ENCODE data around the gene GGT1. TPM values are rescaled to one million over a fixed set of nuclear protein-coding genes. Genes with fewer than 3 reads are reported as not detected.
"Not testable (repeated sequence)": the region's sequence is repeated elsewhere in the genome, so short reads cannot be mapped to it uniquely, and the experiment has no call there.

GGT1 gene
- polyA plus RNA-seq, 1 donor, result 3.5 TPM

DNA sequence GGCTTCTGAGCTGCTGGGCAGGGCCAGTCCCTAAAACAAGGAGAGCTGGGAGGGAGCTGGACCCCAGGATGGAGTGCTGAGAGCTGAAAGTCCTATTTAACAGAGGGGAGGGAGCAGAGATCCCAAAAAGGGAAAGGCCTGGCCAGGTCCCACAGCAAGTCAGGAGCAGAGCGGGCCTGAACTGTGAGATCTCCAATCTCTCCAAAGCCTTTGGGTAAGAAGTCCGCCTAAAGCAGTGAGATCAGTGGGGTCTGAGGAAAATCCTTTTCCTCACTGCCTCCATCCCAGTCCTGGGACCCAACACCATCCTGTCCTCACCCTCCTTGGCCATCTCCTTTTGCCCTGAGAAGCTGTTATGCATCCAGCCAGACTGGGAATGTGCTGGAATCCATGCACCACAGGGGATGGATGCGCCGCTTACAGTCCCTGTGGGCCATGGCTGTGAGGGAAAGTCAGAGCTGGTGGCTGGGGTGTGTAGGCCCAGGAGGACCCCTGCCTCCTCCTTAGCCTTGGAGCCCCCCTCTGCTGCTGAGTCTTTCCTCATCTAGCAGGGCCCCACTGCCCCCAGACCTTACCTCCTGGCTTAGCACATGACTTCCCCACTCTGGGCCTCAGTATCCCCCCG lies 18.7 kb upstream of the GGT1 start:
- DNase-seq (ENCODE audit: low read depth), result no peak

DNA sequence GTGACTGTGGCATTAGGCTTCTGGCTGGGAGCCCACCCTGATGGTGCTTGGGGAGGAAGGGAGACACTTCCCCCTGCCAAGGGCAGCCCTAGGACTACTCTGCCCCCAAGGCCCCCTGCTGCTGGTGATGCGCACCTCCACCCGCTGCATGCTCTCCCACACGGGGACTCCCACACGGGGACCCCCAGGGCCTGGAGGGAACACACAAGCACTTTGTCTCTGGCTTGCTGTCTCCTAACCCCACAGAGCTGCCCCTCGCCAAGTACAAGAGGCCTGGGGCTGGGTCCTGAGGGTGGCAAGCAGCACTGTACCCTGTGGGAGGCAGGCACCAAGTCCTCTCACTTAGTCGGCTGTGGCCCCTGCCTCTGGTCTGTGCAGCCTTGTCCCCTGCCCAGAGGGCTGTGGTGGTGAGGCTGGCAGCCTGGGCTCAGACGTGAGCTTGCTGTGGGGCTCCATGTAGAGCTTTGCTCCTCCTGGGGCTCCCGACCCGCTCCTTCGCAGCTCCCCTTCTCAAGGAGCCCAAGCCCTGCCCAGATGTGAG lies 18.1 kb upstream of the GGT1 start:
- DNase-seq (ENCODE audit: low read depth), result no peak

DNA sequence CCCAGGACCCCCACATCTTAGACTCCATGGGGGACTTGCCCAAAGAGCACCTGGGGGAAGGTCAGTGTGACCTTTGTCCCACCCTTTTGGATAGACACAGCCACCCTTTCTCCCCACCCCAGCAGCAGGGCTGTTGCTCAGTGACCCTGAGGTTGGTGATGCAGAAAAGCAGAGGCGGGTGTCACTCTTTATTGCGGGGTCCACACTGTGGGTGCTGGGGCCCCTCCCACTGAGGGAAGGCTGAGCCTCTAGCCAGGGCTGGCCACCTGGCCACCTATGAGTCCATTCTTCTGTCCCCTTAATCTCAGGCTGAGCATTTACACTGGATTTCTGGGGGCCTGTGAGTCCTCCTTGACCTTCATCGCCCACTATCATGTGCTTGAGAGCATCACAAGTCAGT lies 17.5 kb upstream of the GGT1 start:
- no peak for DNase-seq (ENCODE audit: low read depth)

DNA sequence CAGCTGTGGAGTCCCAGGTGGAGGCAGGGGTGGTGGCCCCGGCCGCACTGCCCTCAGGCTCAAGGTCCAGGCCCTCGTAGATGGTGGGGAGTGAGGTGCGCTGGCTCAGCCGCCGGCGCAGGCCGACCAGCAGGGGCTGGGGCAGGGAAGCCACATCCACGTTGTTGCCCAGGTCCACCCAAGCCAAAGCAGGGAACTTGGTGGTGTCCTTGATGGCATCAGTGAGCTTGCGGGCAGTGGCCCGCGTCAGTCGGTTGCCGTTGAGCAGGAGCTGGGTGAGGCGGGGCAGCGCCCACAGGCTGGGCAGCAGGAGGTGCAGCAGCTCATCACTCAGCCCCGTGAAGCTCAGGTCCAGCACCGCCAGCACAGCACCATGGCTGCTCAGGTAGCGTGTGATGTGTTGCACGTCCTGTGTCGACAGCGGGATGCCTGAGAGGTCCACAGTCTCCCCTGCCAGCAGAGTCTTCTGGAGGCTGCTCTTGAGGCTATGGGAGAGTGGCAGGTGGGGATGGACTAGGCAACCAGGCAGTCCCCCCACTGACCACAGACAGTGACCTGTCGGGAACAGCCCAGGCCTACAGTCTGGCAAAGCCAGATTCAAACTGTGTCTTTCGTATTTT lies 17.0 kb upstream of the GGT1 start:
- DNase-seq (ENCODE audit: low read depth), result no peak

DNA sequence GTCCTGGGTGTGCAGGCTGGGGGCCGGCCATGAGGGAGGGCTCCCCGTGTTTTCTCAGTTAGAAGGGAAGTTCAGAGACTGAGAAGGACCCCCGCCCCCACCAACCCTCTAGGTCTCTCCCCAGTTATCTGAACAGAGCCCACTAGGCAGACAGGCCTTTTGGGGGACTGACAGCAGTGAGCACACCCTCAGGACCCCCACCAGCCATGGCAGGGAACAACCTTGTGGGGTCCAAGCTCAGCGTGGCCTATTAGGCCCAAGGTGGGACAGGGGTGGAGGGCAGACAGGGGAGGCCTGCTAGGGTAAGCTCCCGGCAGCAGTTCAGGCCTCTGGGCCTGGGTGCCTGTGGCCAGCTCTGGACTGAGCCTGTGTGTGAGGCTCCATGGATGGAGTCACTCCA lies 15.7 kb upstream of the GGT1 start:
- no peak for DNase-seq (ENCODE audit: low read depth)

DNA sequence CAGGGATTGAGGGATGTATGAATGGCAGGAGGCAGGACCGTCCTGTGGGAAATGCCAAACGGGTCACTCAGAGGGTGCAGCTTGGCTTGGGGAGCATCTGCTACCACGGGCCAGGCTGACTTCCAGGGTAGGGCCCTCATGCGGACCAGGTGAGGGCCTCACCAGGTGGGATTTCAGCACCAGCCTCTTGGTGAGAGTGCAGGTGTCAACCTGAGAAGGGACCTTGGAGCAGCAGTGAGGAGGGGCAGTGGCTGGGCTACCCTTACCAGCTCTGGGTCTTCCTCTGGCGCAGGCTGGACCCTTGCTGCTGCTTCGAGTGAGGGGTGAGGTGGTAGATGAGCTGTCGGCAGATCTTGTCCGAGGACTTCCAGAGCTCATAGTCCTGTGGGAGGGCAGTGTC lies 15.0 kb upstream of the GGT1 start:
- no peak for DNase-seq (ENCODE audit: low read depth)

DNA sequence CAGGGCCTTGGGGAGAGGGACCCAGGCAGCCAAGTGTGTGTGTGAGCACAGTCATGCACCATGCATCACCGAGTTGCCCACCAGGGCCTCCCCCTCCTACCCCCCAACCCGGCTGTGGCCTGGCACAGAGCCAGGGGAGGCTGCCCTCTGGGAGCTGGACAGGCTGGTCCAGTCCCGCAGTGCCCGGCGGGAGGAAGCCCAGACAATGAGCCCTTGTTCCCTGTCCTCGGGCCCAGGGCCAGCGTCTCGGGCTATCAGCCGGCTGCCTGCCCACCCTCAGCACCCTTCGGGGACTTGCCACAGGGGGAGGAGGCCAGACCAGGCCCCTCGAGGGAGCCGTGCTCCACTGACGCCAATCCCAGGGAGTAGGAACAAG lies 14.6 kb upstream of the GGT1 start:
- DNase-seq (ENCODE audit: low read depth), result no peak

DNA sequence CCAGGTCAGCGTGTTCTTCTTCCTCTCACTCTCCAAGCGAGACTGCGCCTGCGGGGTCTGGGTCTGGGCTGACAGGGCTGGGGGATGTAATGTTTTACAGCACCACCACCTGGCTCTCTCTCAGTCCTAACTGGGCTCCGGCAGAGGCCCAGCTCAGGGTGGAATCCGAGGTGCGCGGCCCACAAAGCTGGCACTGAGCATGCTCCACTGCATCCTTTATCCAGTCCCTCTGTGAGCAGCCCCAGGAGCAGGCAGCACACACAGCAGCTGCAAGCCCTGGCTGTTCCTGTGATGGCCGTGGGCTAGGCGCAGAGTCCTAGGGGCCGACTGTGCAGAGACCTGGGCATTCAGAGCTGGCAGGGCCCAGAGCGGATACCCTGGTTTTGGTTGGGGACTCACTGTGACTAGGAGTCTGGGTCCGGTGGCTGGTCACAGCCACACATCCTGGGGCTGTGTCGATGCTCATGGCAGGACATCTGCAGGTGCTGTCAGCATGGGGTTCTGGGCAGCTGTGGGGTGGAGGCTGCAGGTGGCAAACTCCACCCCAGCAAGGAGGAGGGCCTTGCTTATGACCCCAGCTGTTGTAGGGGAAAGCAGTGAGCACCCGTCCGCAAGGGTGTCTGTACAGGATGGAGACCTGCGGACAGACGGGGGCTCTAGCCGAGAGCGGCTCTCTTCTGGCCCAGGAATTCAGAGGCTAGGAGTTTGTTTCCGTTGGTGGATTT lies 14.1 kb upstream of the GGT1 start:
- no peak for DNase-seq (ENCODE audit: low read depth)

DNA sequence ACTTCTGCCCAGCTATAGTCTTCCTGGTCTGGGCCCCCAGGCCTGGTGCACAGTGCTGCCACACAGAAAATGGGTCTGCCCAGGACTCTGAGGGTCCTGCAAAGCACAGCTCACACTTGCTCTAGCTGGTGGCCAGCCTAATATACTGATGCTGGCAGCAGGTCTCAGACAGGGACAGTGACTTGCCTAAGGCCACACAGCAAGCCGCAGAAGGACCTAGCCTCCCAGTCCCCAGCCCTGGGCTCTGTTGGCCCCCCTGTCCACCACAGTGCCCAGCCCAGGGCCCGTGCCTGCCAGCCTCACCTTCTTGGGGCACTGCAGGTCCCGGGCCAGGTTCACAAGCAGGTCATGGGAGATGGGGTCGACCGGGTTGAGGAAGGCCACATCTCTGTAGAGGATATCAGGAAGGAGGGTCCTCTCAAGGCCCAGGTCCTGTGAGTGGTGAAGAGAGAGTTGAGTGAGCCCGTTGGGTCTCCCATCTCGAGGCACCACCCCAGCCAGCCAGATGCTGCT lies 13.4 kb upstream of the GGT1 start:
- DNase-seq (ENCODE audit: low read depth), result no peak

DNA sequence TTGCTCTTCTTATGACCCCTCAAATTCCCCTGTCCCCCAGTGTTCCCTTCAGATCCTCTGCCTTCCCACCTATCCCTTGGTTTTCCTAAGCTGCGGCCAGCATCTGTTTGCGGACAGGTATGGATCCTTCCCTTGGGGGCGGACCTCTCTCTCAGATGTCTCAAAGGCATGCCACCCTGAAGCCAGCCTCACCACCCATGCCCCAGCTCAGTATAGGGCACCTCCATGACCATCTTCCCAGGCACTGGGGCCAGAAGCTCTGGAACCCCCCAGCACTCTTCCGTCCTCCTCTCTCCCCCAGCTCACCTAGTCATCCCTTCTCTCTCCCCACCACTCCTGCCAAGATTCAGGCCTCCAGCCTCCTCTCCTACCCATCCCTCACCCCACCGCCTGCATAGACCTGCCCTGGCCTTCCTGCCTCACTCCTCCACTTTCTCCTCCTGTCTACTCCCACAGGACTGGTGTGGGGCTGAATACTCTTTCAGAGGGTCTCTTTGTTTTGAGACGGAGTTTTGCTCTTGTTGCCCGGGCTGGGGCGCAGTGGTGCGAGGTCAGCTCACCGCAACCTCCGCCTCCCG lies 12.3 kb upstream of the GGT1 start:
- no peak for DNase-seq (ENCODE audit: low read depth)

DNA sequence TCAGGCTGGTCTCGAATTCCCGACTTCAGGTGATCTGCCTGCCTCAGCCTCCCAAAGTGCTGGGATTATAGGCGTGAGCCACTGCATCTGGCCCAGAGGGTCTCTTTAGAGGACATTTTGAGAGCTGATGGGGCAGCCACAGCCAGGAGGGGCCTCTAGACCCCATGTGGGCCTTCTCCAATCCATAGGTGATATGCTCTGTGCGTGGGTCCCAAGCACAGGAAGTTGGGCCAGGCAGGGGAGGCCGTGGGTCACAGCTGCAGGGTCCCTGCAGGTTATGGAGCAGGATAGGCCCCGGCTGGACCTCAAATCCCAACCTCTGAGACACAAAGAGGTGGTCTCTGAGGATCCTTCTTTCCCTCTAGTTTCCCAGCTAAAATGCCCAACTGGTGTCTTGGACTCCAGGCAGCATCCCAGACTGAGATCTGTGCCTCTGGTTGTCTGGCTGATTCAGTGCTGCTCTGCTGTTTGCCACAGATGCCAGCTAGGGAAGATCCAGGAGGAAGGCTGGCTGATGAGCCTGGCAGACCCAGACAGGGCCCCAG lies 11.6 kb upstream of the GGT1 start:
- no peak for DNase-seq (ENCODE audit: low read depth)

DNA sequence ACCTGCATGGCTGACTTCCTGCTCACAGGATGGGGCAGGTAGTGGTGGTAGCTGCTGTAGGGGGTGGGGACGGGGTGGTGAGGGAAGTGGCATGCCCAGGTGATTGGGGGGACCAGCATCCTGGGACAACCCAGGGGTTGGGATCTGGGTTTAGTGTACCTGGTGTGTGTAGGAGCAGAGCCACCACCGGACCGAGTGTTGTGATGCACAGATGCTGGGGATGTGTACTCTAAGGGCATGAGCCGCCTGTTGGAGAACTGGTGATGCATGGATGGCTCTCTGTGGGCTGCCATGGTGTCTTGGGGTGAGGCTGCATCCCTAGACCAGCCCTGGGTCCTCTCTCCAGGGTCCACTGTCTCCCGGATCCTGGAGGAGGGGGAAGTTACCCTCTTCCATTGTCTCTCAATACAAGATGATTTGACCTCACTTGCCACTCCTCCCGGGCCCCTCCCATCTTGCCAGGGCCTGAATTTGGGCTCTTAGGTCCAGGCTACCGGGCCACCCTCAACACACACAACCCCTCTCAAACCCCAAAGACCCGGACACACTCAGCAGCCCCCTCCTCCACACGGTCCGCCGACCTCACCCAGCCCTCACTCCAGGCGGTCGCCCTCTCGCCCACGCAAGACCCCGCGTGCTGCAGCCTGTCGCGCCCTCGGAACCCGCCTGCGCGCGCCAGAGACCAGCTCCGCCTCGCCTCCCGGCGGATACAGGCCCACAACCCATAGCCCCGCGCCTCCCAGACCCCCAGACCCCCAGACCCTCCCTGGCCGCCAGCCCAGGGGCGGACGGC lies 10.7 kb upstream of the GGT1 start:
- DNase-seq (ENCODE audit: low read depth), result no peak

DNA sequence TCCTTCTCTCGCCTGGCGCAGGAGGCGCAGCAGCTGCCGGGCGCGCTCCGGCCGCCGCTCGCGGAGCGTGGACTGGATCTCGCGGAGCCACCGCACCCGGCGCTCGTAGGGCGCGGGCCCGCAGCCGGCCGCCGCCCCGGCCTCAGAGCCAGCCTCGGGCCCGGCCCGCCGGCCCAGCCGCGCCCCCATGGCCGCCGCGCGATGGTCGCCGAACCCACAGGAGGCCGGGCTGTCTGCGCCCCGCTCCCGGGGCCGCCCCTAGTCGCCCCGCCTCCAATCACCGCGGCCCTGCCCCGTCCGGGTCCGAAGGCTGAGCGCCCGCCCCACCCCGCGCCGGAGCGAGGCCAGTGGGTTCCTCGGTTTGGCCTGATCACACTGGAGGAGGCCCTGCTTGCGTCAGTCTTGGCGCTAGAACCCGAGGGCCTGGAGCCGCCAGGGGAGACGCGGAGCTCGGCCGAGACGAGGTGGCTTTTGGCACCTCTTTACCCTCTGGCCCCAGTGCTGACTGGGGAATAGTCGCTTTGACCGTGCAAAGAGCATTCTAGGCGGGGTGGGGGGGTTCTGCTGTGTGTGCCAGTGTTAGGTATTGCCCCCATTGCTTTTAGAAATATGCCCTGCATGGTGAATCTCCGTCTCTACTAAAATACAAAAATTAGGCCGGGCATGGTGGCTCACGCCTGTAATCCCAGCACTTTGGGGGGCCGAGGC lies 10.0 kb upstream of the GGT1 start, which contains the start of gene LRRC75B:
Gene LRRC75B (minus strand): TSS at position 223 of the 708 bp plus-strand sequence. CDS start 34 bp downstream, at position 189.
- peak; percentile 24 for DNase-seq (ENCODE audit: low read depth)

DNA sequence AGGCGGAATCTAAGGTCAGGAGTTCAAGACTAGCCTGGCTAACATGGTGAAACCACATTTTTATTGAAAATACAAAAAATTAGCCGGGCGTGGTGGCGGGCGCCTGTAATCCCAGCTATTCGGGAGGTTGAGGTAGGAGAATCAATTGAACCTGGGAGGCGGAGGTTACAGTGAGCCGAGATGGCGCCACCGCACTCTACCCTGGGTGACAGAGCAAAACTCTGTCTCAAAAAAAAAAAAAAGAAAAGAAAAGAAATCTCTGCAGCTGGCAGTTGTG lies 9.5 kb upstream of the GGT1 start:
- DNase-seq (ENCODE audit: low read depth), result not testable (repeated sequence)

DNA sequence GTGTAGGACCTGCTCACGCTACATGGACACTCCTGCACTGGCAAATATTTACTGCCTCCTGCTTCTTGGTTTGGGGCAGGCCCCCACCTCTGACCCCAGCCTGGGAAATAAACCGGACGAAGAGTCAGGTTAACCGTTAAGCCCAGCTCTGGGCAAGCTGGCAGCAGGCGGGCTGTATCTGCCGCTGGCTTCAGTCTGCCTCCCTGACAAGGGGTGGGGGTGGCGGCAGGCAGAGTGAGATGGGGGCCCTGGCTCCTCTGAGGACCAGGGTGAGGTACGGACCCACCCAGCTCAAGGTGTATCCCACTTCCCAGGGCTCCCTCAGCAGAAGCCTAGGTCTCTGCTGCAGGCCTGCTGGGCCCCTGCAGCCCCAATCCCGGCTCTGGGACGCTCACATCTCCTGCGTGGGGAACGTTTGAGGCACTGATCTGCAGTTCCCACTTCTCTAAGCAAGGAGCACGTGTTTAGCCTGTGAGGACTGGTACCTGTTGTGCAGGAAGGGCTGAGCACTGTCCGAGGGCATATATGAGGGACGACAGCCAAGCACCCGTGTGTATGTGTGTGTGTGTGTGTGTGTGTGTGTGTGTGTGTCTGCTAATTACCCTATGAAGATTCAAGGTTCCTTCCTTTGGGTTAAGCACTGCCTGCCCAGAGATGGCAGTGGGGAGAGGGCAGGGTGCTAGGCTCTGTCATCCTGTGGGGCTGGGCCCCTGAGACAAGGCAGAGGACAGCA lies 9.0 kb upstream of the GGT1 start:
- DNase-seq (ENCODE audit: low read depth), result no peak

DNA sequence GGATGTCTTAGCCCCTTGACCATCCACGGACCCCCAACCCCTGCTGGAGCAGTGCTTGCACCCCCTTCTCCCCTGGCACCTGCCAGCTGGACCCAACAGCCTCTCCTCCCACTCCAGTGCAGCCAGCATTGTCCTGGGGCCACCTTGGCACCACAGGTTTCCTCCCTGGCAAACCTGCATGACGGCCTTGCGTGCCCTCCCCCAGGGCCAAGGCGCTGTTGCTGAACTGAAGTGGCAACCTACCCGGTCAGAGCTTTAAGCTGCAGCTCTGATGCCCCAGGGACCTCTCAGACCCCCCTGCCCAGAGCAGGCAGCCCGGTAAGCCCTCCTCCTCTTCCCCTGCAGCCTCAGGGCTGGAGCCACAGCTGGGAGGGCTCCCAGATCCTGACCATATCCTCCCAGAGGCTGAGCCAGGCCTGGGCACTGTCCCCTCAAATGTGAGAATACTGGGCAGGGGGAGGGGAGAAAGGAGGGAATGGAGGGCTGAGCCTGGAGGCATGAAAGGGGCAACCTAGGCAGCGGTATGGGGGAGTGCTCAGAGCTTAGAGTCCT lies 8.3 kb upstream of the GGT1 start:
- no peak for DNase-seq (ENCODE audit: low read depth)

DNA sequence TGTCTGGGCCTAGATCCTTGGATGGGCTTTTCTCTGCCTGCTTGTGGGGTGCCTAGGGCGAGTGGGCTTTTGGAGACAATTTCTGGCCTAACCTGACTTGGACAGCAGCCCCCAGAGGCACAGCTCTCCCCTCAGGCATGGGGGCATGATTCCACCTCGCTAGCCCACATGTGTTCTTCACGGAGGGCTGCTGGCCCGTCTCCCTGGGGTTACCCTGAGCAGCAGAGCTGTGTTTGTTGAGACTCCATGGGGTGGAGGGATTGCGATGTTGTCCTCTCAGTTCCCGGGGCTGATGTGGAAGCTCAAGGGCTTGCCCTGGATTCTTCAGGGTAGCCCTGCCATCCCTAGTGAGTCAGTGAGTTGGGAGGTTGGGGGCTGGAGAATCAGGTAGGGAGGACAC lies 7.8 kb upstream of the GGT1 start:
- no peak for DNase-seq (ENCODE audit: low read depth)

DNA sequence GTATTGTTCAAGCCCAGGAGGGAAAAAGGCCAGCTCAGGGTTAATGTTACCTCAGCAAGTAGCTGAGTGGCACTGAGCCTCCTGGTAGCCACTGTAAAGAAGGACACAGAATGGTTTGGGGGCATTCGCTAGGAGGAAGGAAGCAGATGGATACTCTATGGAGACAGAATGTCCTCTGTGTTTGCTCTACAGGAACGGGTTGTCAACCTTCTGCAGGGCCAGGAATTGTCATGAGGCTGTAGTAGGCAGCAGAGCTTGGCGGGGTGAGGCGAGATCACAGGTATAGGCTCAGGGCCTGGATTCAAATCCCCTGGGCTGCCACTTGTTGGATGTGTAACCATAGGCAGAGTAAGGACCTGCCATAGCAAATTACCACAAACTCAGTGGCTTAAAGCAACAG lies 7.1 kb upstream of the GGT1 start:
- no peak for DNase-seq (ENCODE audit: low read depth)

DNA sequence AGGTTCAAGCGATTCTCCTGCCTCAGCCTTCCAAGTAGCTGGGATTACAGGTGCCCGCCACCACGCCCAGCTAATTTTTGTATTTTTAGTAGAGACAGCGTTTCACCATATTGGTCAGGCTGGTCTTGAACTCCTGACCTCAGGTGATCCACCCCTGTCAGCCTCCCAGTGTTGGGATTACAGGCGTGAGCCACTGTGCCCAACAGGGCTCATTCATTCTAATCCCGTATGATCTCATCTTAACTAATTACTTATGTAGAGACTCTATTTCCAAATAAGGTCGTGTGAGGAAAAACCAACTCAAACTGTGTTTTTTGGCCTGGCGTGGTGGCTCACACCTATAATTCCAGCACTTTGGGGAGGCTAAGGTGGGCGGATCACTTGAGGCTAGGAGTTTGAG lies 5.9 kb upstream of the GGT1 start:
- not testable (repeated sequence) for DNase-seq (ENCODE audit: low read depth)

DNA sequence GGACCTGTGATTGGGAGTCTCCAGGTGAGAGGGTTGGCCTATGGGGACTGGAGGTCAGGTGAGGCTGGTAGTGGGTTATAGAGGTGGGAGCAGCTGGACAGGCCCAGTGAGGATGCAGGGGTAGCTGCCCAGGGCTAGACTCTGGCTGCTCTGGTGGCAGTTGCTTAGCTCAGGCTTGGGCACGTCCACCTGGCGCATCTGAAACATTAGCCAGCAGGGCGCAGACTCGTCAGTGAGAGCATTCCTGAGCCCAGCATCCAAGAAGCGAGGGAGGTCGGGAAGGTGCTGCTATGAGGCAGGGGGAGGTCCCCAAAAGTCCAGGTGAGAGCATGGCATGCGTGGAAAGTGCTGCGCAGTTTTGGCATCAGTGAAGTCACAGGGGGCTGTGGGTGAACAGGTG lies 3.5 kb upstream of the GGT1 start:
- DNase-seq (ENCODE audit: low read depth), result no peak
